Ectodermal cell (in vitro differentiated cells): ENCODE measurements around the gene MYL12B. TPM values are rescaled to one million over a fixed set of nuclear protein-coding genes. Genes with fewer than 3 reads are reported as not detected.

Source experiments
- H3K27ac ChIP-seq: 2 replicates; pipeline ENCODE4 v1.7.0; 2013; ENCODE audit warnings: mild to moderate bottlenecking, low read depth, low read length; ENCODE audit not compliant: insufficient read depth, poor library complexity, severe bottlenecking
- H3K27me3 ChIP-seq: 2 replicates; pipeline ENCODE4 v1.7.0; 2013; ENCODE audit warnings: mild to moderate bottlenecking, low read length; ENCODE audit not compliant: insufficient read depth, control insufficient read depth, poor library complexity, severe bottlenecking
- H3K36me3 ChIP-seq: one replicate; pipeline ENCODE4 v1.7.0; 2013; ENCODE audit warnings: low read length; ENCODE audit not compliant: control insufficient read depth, insufficient read depth
- H3K4me1 ChIP-seq: one replicate; pipeline ENCODE4 v1.7.0; 2013; ENCODE audit warnings: low read length; ENCODE audit not compliant: control insufficient read depth, insufficient read depth
- H3K4me3 ChIP-seq: 2 replicates; pipeline ENCODE4 v1.7.0; 2013; ENCODE audit warnings: low read depth, low read length, control low read depth; ENCODE audit not compliant: insufficient read depth
- H3K9me3 ChIP-seq: 2 replicates; pipeline ENCODE4 v1.7.0; 2013; ENCODE audit warnings: mild to moderate bottlenecking, low read length, moderate library complexity; ENCODE audit not compliant: control insufficient read depth
- WGBS, 2 experiments: methylation state at CpG; one replicate each; pipeline ENCODE4 v1.1.7; 2013; ENCODE audit warnings: missing lambda C conversion rate in 2 of 2; 5-methylcytosine and 5-hydroxymethylcytosine counted together
- polyA plus RNA-seq, 4 experiments: library from polyadenylated mRNA; stranded (reverse); fragments of 50-300 nt; gene quantifications; one replicate each; pipeline ENCODE4 v1.2.3, GENCODE V29; 2013

MYL12B gene
- 124 TPM for polyA plus RNA-seq (2013, experiment 1 of 4)
- polyA plus RNA-seq (2013, experiment 2 of 4), result 123 TPM
- 137 TPM for polyA plus RNA-seq (2013, experiment 3 of 4)
- polyA plus RNA-seq (2013, experiment 4 of 4), result 159 TPM

- Histone ChIP-seq H3K27me3 (no peaks in the 10 kb centered on the region), H3K4me1 (peaks cover 9% of the 10 kb centered on the region), H3K9me3 (no peaks in the 10 kb centered on the region), H3K36me3 (peaks cover 8% of the 10 kb centered on the region), H3K27ac (peak within 1 kb of the TSS; percentile 100), H3K4me3 (peak within 1 kb of the TSS; percentile 76)
- 0 to 1% methylated on average over 84 of the region's 84 CpGs for WGBS, 2 experiments
Observed at GRCh38 chr18:3261373-3262233, at the start of gene MYL12B. Gene MYL12B, plus strand, starts transcription at chr18:3262133. Its CDS starts 10,766 bp downstream, at chr18:3272899.

DNA sequence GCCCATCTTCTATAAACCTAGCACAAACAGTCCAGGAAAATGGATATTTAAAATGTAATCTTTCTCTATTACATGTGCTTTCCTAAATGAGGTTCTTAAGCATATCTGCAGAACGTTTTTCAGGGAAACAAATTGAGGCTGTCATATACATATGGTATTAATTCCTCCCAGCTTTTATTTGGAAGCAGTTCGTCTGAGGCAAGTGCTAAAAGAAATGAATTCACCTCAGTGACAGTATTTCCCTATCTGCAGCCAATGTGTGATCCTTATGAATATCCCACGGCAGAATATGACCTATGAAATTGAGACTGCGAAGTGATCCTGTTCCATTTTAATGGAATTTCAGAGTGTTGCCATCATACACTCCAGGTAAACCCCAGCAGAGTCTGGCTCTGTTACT lies 49.3 kb upstream of the MYL12B start:
- Histone ChIP-seq H3K4me1 (no peaks in the 10 kb centered on the region), H3K4me3 (no peak overlapping the region), H3K9me3 (no peaks in the 10 kb centered on the region), H3K27ac (no peak overlapping the region), H3K36me3 (no peaks in the 10 kb centered on the region), H3K27me3 (no peaks in the 10 kb centered on the region)
- 87 to 91% methylated on average over 4 of the region's 4 CpGs for WGBS, 2 experiments

DNA sequence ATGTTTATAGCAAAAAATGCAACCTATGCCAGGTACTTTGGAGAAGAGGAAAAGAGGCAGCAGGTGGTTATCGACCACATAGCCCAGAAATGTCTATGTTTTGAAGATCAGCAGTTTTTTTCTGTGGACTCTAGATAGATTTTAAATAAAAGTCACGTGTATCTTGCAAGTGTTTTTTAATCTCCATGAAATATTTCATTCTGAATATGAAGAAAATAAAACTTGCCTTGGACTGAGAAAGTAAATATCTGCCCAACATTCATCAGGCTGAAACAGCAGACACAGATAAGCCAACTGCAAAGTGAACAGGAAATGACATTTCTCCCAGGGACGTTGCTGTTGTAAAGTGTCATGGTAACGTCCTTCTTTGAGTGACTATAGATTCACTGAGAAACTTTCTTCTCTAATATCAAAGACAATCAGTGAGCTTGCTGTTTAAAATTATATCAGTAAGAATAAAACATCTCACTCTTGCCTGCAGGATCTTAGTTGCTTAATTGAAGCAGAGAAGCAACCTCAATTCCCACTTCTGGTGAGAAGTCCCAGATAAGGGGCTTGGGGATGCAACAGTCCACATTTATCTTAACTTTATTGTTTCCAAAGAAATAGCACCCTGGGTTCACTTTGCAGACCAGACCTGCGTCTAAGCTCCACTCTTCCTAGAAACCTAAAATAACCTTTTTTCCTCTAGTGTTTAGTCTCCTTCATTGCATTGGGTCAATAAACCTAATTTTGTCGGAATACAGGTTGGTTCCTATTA lies 48.5 kb upstream of the MYL12B start:
- H3K27me3 ChIP-seq, result no peaks in the 10 kb centered on the region
- no peak overlapping the region for H3K4me3 ChIP-seq
- H3K36me3 ChIP-seq, result no peaks in the 10 kb centered on the region
- no peaks in the 10 kb centered on the region for H3K4me1 ChIP-seq
- WGBS, 2 experiments, result 91% methylated on average over 5 to 6 of the region's 6 CpGs
- no peaks in the 10 kb centered on the region for H3K9me3 ChIP-seq
- H3K27ac ChIP-seq, result no peak overlapping the region

DNA sequence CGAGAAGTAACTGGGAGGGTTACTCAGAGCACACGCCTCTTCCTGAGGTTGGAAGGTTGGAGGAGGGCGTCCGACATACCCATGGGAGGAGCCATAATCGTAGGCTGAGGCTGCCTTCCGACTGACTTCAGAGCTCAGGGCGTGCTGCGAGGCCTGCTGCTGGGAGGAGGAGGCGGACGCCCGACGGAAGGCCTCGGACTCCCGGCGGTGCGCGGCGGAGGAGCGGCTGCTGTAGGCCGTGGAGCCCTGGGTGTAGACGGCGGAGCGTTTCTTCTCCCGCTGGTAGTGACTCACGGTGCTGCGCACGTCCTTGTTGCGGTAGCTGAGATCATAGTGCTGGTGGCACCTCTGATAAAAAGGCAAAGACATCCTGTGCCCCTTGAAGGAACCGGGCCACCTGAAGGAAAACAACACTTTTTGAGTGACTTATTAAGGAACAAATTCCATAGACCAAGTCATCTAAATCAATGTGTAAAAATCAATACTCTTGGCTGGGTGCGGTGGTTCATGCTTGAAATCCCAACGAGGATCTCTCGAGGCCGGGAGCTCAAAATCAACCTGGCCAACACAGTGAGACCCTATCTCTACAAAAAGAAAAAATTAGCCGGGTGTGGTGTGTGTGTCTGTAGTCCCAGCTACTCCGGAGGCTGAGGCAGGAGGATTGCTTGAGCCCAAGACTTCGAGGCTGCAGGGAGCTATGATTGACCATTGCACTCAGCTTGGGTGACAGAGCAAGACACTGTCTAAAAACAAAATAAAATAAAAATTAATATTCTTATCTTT lies 46.9 kb upstream of the MYL12B start:
- Histone ChIP-seq H3K9me3 (no peaks in the 10 kb centered on the region), H3K36me3 (no peaks in the 10 kb centered on the region), H3K4me1 (no peaks in the 10 kb centered on the region), H3K4me3 (no peak overlapping the region), H3K27me3 (no peaks in the 10 kb centered on the region), H3K27ac (no peak overlapping the region)
- WGBS, 2 experiments, result 94 to 95% methylated on average over 36 of the region's 36 CpGs

GRCh38 chr18:3216987-3217386 lies 44.9 kb upstream of the MYL12B start:
- Histone ChIP-seq H3K4me3 (no peak overlapping the region), H3K27me3 (no peaks in the 10 kb centered on the region), H3K4me1 (no peaks in the 10 kb centered on the region), H3K27ac (no peak overlapping the region), H3K36me3 (no peaks in the 10 kb centered on the region), H3K9me3 (no peaks in the 10 kb centered on the region)
- WGBS, 2 experiments, result 84 to 85% methylated on average over 5 of the region's 5 CpGs

DNA sequence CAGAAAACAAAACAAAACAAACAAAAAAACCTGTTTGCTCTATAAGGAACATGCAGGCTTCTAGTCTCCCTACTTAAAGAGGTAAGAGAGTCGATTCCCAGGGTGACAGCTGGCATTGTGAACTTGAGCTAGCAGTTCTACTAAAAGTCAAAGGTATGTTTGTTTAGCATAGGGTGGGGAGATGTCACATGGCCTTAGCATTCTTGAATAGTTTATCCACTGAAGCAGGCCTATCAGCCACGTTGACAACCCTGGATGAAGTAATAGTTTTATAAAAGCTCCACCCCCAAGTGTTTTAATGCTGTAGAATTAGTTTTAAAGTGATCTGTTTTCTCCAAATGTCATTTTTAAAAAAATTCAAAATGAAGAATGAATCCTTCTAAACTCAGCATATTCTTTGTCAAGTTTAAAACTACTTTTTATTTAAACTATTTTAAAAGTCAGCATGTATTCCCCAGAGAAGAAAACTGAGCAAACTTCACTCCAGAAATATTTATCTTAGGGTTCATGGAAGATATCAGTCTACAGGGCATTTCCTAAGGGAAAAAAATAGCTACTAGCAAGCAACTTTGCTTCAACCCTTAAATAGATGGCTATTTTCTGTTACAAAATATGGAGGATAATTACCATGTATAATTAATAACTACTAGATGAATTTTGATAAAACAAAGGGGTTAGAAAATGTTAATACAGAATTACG lies 43.8 kb upstream of the MYL12B start:
- Histone ChIP-seq H3K4me3 (no peak overlapping the region), H3K27me3 (no peaks in the 10 kb centered on the region), H3K27ac (no peak overlapping the region), H3K4me1 (no peaks in the 10 kb centered on the region), H3K9me3 (no peaks in the 10 kb centered on the region), H3K36me3 (no peaks in the 10 kb centered on the region)
- WGBS, 2 experiments, result 62 to 69% methylated on average over 2 of the region's 3 CpGs

- H3K27ac ChIP-seq, result no peak overlapping the region
- no peaks in the 10 kb centered on the region for H3K27me3 ChIP-seq
- H3K4me3 ChIP-seq, result no peak overlapping the region
- no peaks in the 10 kb centered on the region for H3K4me1 ChIP-seq
- H3K36me3 ChIP-seq, result no peaks in the 10 kb centered on the region
- no peaks in the 10 kb centered on the region for H3K9me3 ChIP-seq
- 86 to 100% methylated on average over 2 of the region's 2 CpGs for WGBS, 2 experiments
Observed at GRCh38 chr18:3218819-3219218, 43.1 kb upstream of the MYL12B start.

- Histone ChIP-seq H3K9me3 (no peaks in the 10 kb centered on the region), H3K4me1 (no peaks in the 10 kb centered on the region), H3K27me3 (no peaks in the 10 kb centered on the region), H3K4me3 (no peak overlapping the region), H3K36me3 (no peaks in the 10 kb centered on the region), H3K27ac (no peak overlapping the region)
- 90 to 96% methylated on average over 8 of the region's 8 CpGs for WGBS, 2 experiments
Observed at GRCh38 chr18:3219241-3219630, 42.7 kb upstream of the MYL12B start.

DNA sequence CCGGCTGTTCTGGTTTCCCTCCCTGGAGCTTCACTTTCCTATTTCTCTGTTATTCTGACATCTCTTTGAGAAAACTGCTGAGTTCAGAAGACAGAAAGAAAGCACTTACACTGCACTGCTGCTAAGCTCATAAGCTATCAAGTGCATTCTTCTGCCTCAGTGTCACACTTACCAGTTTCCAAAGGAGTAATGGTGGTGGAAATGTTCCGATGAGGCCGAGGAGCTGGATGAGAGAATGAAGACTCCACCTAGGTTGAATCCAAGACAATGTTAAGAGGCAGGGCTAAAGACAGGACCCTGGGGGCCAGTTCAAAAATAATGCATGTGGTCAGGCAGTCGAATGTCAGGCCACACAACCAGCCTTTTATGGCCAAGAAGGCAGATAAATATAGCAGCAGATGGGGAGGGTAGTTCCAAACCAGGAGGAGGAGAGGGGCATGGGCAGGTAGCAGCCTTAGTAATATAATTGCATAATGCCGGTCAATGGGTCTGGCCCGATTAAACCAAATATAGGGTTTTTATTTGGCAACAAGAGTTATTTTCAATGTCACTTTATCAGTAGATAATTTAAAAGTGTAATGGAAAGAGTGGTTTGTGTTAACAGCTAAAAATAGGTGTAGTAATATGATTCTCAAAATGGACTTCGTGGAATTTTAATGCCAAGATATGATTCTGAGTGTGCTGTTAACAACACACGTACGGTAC lies 42.1 kb upstream of the MYL12B start, which contains the start of gene MYOM1:
Gene MYOM1, minus strand, starts transcription at position 338 of the 705 bp plus-strand sequence. CDS start 4,745 bp downstream, outside the sequence.
- no peak within 1 kb of the TSS for H3K4me3 ChIP-seq
- WGBS, 2 experiments, result 91 to 92% methylated on average over 9 of the region's 9 CpGs
- no peaks in the 10 kb centered on the region for H3K36me3 ChIP-seq
- no peaks in the 10 kb centered on the region for H3K9me3 ChIP-seq
- H3K27ac ChIP-seq, result no peak within 1 kb of the TSS
- no peaks in the 10 kb centered on the region for H3K27me3 ChIP-seq
- H3K4me1 ChIP-seq, result no peaks in the 10 kb centered on the region
